Measurements from ENCODE around the gene RANBP2. TPM values are rescaled to one million over a fixed set of nuclear protein-coding genes. Genes with fewer than 3 reads are reported as not detected.

Gene RANBP2
- total and polyA plus RNA-seq, 2 experiments from 2014 or later, result 23.0 to 98.0 TPM

DNA sequence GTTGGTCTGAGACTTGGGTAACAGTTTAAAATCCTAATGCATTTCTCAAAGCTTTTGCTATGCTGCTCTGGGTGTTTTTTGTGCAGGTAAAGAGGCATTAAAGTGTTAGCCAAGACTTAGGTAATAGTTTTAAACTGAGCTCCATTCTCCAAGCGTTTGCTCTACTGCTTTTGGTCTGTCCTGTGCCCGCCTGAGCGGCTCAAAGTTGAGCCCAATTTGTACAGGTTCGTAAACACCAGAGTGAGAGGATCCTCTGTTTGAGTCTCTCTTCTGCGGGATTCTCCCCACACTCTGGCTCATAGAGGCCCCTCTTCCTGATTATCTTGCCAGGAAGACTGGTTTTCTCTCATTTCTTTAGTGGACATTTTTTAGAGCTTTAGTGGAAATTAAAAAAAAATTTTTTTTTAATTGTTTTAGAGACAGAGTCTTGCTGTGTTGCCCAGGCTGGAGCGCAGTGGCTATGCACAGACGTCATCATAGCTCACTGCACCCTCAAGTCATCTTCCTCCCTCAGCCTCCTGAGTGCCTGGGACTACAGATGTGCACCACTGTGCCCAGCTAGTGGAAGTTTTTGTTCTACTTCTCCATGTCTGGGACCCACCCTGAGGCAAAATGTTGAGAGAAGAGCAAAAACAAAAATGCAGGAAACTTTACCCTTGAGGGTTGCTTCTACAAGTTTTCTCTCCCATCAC, 83.9 kb downstream of the RANBP2 start:
- H4K20me1 ChIP-seq (replicated peaks; ENCODE audit: insufficient read depth), result 0 out of 2 replicates have a peak, but pooled peaks cover 12% of the 10 kb centered on the region
- Mint-ChIP-seq H3K4me1 (no peaks in the 10 kb centered on the region), H3K4me3 (no peak overlapping the region), H3K9me3 (peaks cover under 1% of the 10 kb centered on the region; the same call in 1 of the 3 replicates), H3K36me3 (ENCODE audit: low read depth) (peaks cover 65% of the 10 kb centered on the region), H3K27ac (no peak overlapping the region), H3K27me3 (ENCODE audit: insufficient read depth, low read depth, poor library complexity) (peaks cover 2% of the 10 kb centered on the region)
- no peaks in the 10 kb centered on the region for H3K27me3 ChIP-seq (ENCODE audit: insufficient read depth)
- H3K4me2 ChIP-seq, result no peak overlapping the region
- DNase-seq (ENCODE audit: low spot score) (no peak), ATAC-seq (no peak)
- H3K27ac ChIP-seq (ENCODE audit: low read depth), result no peak overlapping the region
- H3K9me2 ChIP-seq (ENCODE audit: insufficient read depth), result no peaks in the 10 kb centered on the region
- H3K79me2 ChIP-seq (replicated peaks; ENCODE audit: insufficient read depth), result peaks cover 15% of the 10 kb centered on the region
- no peak overlapping the region for H3K4me3 ChIP-seq
- H3F3A ChIP-seq (replicated peaks; ENCODE audit: low read depth), result no peaks in the 10 kb centered on the region
- peaks cover 34% of the 10 kb centered on the region for H3K36me3 ChIP-seq (ENCODE audit: insufficient read depth)
- no peak overlapping the region for H2AFZ ChIP-seq
- no peak for TF ChIP-seq EZH2 (IDR thresholded peaks at IDR 0.05; ENCODE audit: low read depth, unreplicated experiment)
- no peak for TF ChIP-seq ETS1 (IDR thresholded peaks at IDR 0.05)
- no peak for TF ChIP-seq CREB1 (CRISPR knock-in tag; IDR thresholded peaks at IDR 0.05; ENCODE audit: low read depth)
- no peak for TF ChIP-seq EZH2phosphoT487 (IDR thresholded peaks at IDR 0.05; ENCODE audit: unreplicated experiment)
- no peak for TF ChIP-seq STAT1 (IDR thresholded peaks at IDR 0.05; ENCODE audit: unreplicated experiment)
- no peaks in the 10 kb centered on the region for H3K4me1 ChIP-seq (ENCODE audit: insufficient read depth)

DNA sequence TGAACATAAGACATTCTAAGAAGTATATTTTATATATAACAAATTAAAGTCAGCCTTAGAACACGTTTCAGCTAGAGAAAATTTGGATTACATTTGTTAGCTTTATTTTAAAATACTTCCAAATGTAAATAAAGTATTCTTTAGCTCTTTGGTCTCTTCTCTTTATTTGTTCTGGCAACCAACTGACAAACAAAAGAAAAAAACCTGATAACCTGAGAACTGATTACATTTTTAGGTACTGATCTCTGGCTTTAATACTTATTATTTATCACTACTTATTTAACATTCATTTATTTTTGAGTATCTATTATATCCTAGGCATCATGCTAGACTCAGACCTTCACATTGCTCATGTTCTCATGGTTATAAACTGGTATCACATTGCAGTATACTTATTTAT, 85.8 kb downstream of the RANBP2 start:
- no peak overlapping the region for H3K4me2 ChIP-seq
- peaks cover 31% of the 10 kb centered on the region for H3K79me2 ChIP-seq (replicated peaks; ENCODE audit: insufficient read depth)
- H3K36me3 ChIP-seq (ENCODE audit: insufficient read depth), result peaks cover 24% of the 10 kb centered on the region
- TF ChIP-seq ZNF331 (CRISPR knock-in tag; IDR thresholded peaks at IDR 0.05; ENCODE audit: low read depth), result no peak
- no peak for TF ChIP-seq JUNB (IDR thresholded peaks at IDR 0.05; ENCODE audit: unreplicated experiment)
- TF ChIP-seq POLR2AphosphoS5 (IDR thresholded peaks at IDR 0.05; ENCODE audit: low read depth), result no peak
- no peak for TF ChIP-seq CREB1 (CRISPR knock-in tag; IDR thresholded peaks at IDR 0.05; ENCODE audit: low read depth)
- TF ChIP-seq, protein P1, sequence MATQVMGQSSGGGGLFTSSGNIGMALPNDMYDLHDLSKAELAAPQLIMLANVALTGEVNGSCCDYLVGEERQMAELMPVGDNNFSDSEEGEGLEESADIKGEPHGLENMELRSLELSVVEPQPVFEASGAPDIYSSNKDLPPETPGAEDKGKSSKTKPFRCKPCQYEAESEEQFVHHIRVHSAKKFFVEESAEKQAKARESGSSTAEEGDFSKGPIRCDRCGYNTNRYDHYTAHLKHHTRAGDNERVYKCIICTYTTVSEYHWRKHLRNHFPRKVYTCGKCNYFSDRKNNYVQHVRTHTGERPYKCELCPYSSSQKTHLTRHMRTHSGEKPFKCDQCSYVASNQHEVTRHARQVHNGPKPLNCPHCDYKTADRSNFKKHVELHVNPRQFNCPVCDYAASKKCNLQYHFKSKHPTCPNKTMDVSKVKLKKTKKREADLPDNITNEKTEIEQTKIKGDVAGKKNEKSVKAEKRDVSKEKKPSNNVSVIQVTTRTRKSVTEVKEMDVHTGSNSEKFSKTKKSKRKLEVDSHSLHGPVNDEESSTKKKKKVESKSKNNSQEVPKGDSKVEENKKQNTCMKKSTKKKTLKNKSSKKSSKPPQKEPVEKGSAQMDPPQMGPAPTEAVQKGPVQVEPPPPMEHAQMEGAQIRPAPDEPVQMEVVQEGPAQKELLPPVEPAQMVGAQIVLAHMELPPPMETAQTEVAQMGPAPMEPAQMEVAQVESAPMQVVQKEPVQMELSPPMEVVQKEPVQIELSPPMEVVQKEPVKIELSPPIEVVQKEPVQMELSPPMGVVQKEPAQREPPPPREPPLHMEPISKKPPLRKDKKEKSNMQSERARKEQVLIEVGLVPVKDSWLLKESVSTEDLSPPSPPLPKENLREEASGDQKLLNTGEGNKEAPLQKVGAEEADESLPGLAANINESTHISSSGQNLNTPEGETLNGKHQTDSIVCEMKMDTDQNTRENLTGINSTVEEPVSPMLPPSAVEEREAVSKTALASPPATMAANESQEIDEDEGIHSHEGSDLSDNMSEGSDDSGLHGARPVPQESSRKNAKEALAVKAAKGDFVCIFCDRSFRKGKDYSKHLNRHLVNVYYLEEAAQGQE (IDR thresholded peaks at IDR 0.05; ENCODE audit: unreplicated experiment), result no peak
- TF ChIP-seq ETS1 (IDR thresholded peaks at IDR 0.05), result no peak
- TF ChIP-seq EZH2phosphoT487 (IDR thresholded peaks at IDR 0.05; ENCODE audit: unreplicated experiment), result no peak

More for the DNA sequence above, 85.8 kb downstream of the RANBP2 start:
- Histone ChIP-seq H3K27me3 (ENCODE audit: insufficient read depth) (no peaks in the 10 kb centered on the region), H3K4me1 (ENCODE audit: insufficient read depth) (no peaks in the 10 kb centered on the region), H3K27ac (ENCODE audit: low read depth) (no peak overlapping the region), H4K20me1 (replicated peaks; ENCODE audit: insufficient read depth) (0 out of 2 replicates have a peak, but pooled peaks cover 10% of the 10 kb centered on the region), H3K9me2 (ENCODE audit: insufficient read depth) (no peaks in the 10 kb centered on the region), H3K4me3 (no peak overlapping the region), H3F3A (replicated peaks; ENCODE audit: low read depth) (no peaks in the 10 kb centered on the region), H2AFZ (no peak overlapping the region)
- H3K27ac Mint-ChIP-seq, result no peak overlapping the region
- H3K27me3 Mint-ChIP-seq (ENCODE audit: insufficient read depth, low read depth, poor library complexity), result no peaks in the 10 kb centered on the region
- H3K36me3 Mint-ChIP-seq (ENCODE audit: low read depth), result peaks cover 67% of the 10 kb centered on the region
- DNase-seq (ENCODE audit: low spot score) (no peak), ATAC-seq (no peak)
- no peaks in the 10 kb centered on the region for H3K4me1 Mint-ChIP-seq
- peaks cover 19% of the 10 kb centered on the region for H3K9me3 Mint-ChIP-seq
- no peak overlapping the region for H3K4me3 Mint-ChIP-seq
